Activated naive CD4-positive, alpha-beta T cell treated with anti-CD3 and anti-CD28 coated beads, Interleukin-2, amount 50 U/mL, for 72 hours (primary cell): ENCODE results near the gene CEP112. TPM values are rescaled to one million over a fixed set of nuclear protein-coding genes. Genes with fewer than 3 reads are reported as not detected.

Experiments
- ATAC-seq, 2 donors: fragments of 150-1000 bp; cut with Tn5 transposase; 2 replicates each; pipeline ENCODE4 v1.10.0; 2021; ENCODE audit warnings: mild to moderate bottlenecking in 2 of 2, moderate library complexity in 2 of 2
- DNase-seq, 2 donors: peaks; one replicate each; pipeline ENCODE4 v3.0.0; 2021 to 2022; ENCODE audit warnings: low spot score in 2 of 2
- H3K27ac Mint-ChIP-seq, 2 donors: one replicate each; pipeline ENCODE4 v1.8.0; 2022; ENCODE audit warnings: mild to moderate bottlenecking in 2 of 2, mixed read lengths in 2 of 2
- H3K36me3 Mint-ChIP-seq, 2 donors: one replicate each; pipeline ENCODE4 v1.8.0; 2022; ENCODE audit warnings: mixed read lengths in 2 of 2
- H3K9me3 Mint-ChIP-seq, 2 donors: one replicate each; pipeline ENCODE4 v1.8.0; 2022; ENCODE audit warnings: mixed read lengths in 2 of 2
- total RNA-seq, 2 donors: library from RNA; stranded (reverse); gene quantifications; one replicate each; pipeline ENCODE4 v1.2.3, GENCODE V29; 2022

CEP112 gene
- total RNA-seq, 2 donors from 2014 or later: 1.2 to 4.2 TPM

DNA sequence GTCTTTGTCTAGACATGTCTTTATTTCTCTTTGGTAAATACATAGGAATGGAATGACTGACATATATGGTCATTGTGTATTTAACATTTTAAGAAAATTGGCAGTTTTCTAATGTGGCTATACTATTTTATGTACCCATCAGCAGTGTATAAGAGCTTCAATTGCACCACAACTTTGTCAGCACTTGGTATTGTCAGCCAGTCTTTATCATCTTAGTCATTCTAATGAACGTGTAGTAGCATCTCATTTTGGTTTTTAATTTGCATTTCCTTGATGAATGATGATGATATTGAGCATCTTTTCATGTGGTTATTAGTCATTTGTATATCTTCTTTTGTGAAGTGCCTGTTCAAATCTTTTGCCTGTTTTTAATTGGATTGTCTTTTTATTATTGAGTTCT, 239.3 kb downstream of the CEP112 start:
- peaks cover 5 to 21% of the 10 kb centered on the region in 2 donors for H3K9me3 Mint-ChIP-seq
- H3K27ac Mint-ChIP-seq: no peak overlapping the region

GRCh38 chr17:65952015-65952414, 239.9 kb downstream of the CEP112 start:
- Mint-ChIP-seq H3K27ac (no peak overlapping the region), H3K9me3 (peaks cover 5 to 21% of the 10 kb centered on the region in 2 donors), H3K36me3 (no peaks in the 10 kb centered on the region)
- DNase-seq (no peak), ATAC-seq (no peak)

More for the DNA sequence above, 239.3 kb downstream of the CEP112 start:
- no peak for DNase-seq
- H3K36me3 Mint-ChIP-seq: no peaks in the 10 kb centered on the region
- ATAC-seq: no peak

DNA sequence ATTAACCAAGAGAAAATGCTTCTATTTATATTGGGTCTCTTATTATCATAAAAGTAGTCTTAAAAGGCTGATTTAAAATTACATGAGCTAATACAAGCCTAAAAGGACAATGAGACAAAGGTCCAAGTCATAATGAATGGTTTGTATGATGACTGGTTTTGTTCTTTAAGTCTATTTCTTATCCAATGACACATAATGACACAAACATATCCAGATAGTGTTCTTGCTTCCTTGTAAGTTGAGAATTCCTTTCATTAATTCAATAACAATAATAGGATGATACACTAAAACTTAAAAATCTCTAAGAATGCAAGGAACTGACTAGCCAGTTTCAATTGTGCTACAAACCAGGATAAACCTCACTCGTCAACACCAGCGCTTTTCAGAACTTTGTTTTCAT, 244.1 kb downstream of the CEP112 start:
- Mint-ChIP-seq H3K9me3 (peaks cover 1 to 6% of the 10 kb centered on the region in 2 donors), H3K27ac (no peak overlapping the region), H3K36me3 (no peaks in the 10 kb centered on the region)
- ATAC-seq: no peak
- no peak for DNase-seq

DNA sequence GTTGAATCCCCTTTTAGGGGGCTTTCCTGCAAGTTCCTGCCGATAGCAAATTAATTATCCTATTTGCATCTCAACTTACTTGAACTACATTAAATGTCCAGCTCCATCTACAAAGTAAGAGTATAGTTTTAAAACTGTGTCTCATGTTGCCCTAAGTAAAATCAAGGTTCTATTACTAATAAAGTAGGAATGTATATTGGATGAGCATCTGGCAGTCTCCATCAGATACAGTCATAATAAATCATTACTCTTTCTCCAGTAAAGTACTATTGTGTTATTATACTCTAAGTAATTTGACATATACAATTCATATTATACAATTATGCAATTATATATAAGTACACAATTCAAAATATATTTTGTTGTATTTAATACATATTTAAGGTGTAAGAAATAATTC, 249.3 kb downstream of the CEP112 start:
- H3K9me3 Mint-ChIP-seq: no peaks in the 10 kb centered on the region
- H3K27ac Mint-ChIP-seq: no peak overlapping the region
- H3K36me3 Mint-ChIP-seq: no peaks in the 10 kb centered on the region
- DNase-seq (no peak), ATAC-seq (no peak)

DNA sequence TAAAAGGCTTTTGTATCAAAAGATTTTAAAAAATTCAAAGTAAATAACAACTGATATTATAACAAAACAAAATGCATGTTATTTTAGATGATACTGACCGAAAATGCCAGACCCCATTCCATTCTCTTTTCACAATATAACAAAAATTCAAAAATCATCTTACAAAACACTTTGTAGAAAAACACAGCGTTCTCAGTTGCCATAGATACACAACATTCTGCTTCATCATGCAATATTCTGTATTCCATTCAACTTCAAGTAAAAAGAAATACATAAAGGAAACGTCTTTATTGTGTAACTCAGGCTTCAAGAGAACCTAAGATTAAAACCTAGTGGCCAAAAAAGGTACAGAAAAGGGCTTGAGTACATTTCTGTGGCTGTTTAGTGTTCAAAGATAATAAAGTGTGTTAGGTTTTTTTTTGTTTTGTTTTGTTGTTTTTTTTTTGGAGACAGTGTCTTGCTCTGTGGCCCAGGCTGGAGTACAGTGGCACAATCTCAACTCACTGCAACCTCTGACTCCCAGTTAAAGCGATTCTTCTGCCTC, 250.5 kb downstream of the CEP112 start:
- H3K9me3 Mint-ChIP-seq: no peaks in the 10 kb centered on the region
- DNase-seq (no peak), ATAC-seq (no peak)
- H3K36me3 Mint-ChIP-seq: no peaks in the 10 kb centered on the region
- no peak overlapping the region for H3K27ac Mint-ChIP-seq

GRCh38 chr17:65936013-65936412, 255.9 kb downstream of the CEP112 start:
- Mint-ChIP-seq H3K27ac (no peak overlapping the region), H3K9me3 (peaks cover 16 to 19% of the 10 kb centered on the region in 2 donors), H3K36me3 (peaks cover 7 to 16% of the 10 kb centered on the region in 2 donors)
- DNase-seq (no peak), ATAC-seq (peak; percentile 28 to 71)

GRCh38 chr17:65933290-65933689, 258.6 kb downstream of the CEP112 start:
- peaks cover 7 to 16% of the 10 kb centered on the region in 2 donors for H3K36me3 Mint-ChIP-seq
- DNase-seq: no peak
- ATAC-seq: no peak
- no peak overlapping the region for H3K27ac Mint-ChIP-seq
- peaks cover 16 to 19% of the 10 kb centered on the region in 2 donors for H3K9me3 Mint-ChIP-seq

GRCh38 chr17:65931246-65932149, 260.4 kb downstream of the CEP112 start:
- Mint-ChIP-seq H3K27ac (no peak overlapping the region), H3K36me3 (peaks cover 7 to 16% of the 10 kb centered on the region in 2 donors), H3K9me3 (peaks cover 16 to 26% of the 10 kb centered on the region in 2 donors)
- no peak for DNase-seq
- no peak for ATAC-seq

- Mint-ChIP-seq H3K9me3 (peaks cover 16 to 26% of the 10 kb centered on the region in 2 donors), H3K36me3 (peaks cover 7 to 16% of the 10 kb centered on the region in 2 donors), H3K27ac (no peak overlapping the region)
- DNase-seq (no peak), ATAC-seq (no peak)
Measured at GRCh38 chr17:65930140-65930730, 261.7 kb downstream of the CEP112 start.

- H3K9me3 Mint-ChIP-seq: peaks cover 3 to 7% of the 10 kb centered on the region in 2 donors
- H3K36me3 Mint-ChIP-seq: peaks cover 0 to 4% of the 10 kb centered on the region in 2 donors
Measured at GRCh38 chr17:65926599-65926998, 265.3 kb downstream of the CEP112 start.

DNA sequence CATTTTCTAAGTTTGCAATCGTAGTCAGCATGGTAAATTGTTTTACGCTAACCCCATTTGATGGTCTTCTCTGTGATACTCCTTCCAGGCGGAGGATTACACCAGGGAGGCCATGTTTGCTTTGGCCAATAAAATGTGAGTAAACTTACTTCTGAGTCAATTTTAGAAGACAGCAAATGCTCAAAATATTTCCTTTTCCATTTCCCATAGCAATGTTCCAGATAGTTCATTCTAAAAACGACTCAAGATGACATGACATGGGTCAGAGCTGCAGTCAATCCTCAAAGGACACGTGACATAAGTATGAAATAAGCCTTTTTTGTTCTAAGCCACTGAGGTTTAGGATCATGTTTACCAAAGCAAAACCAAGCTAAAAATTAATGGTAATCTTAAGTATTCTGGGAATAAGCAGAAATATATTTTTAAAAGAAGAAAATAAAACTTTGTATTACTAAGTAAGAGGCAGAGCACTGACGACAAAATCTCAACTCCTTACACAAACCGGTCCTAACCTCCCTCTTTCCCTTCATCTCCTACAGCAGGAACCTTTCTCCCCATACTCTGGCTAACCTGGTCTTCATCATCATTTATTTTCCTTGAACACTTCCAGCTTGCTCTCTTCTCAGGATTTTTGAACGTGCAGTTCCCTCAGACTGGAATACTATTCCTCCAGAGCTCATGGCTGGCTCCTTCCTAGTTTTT, 266.2 kb downstream of the CEP112 start:
- no peaks in the 10 kb centered on the region for H3K36me3 Mint-ChIP-seq
- DNase-seq: no peak
- H3K27ac Mint-ChIP-seq: no peak overlapping the region
- H3K9me3 Mint-ChIP-seq: peaks cover 0 to 7% of the 10 kb centered on the region in 2 donors
- no peak for ATAC-seq

More at GRCh38 chr17:65926599-65926998, 265.3 kb downstream of the CEP112 start:
- H3K27ac Mint-ChIP-seq: no peak overlapping the region
- ATAC-seq: no peak
- no peak for DNase-seq

- peaks cover 0 to 1% of the 10 kb centered on the region in 2 donors for H3K9me3 Mint-ChIP-seq
- ATAC-seq: peak; percentile 43 to 74
- peaks cover 0 to 2% of the 10 kb centered on the region in 2 donors for H3K36me3 Mint-ChIP-seq
- no peak for DNase-seq
- H3K27ac Mint-ChIP-seq: no peak overlapping the region
Measured at GRCh38 chr17:65920996-65921395, 270.9 kb downstream of the CEP112 start.

DNA sequence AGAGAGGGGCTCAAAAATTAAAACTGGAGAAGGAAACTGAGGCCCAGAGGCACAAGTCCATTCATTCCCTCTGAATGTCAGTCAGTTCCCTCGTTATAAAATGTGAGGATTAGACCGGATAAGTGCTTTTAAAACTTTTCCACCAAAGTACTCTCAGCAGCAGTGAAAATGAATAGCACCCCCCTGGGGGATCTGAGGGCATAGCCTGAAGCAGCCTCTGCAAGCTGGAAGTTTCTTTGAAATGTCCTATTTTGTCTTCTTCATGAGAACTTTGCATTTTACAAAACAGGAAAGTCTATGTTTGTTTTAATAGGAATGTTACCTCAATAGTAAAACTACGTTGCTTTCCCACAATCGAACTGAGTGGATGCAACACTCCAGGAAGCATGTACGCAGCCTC, 273.0 kb downstream of the CEP112 start:
- ATAC-seq: no peak
- Mint-ChIP-seq H3K36me3 (peaks cover 0 to 19% of the 10 kb centered on the region in 2 donors), H3K9me3 (peaks cover 10 to 14% of the 10 kb centered on the region in 2 donors)

GRCh38 chr17:65918500-65918899, 273.4 kb downstream of the CEP112 start:
- ATAC-seq: no peak
- H3K9me3 Mint-ChIP-seq: peaks cover 10 to 14% of the 10 kb centered on the region in 2 donors
- DNase-seq: no peak
- H3K27ac Mint-ChIP-seq: no peak overlapping the region
- peaks cover 0 to 19% of the 10 kb centered on the region in 2 donors for H3K36me3 Mint-ChIP-seq

More for the DNA sequence above, 273.0 kb downstream of the CEP112 start:
- no peak overlapping the region for H3K27ac Mint-ChIP-seq
- DNase-seq: no peak

- Mint-ChIP-seq H3K27ac (no peak overlapping the region), H3K36me3 (peaks cover 0 to 19% of the 10 kb centered on the region in 2 donors), H3K9me3 (peaks cover 10 to 14% of the 10 kb centered on the region in 2 donors)
- ATAC-seq: no peak
- DNase-seq: no peak
Measured at GRCh38 chr17:65917560-65917959, 274.4 kb downstream of the CEP112 start.

DNA sequence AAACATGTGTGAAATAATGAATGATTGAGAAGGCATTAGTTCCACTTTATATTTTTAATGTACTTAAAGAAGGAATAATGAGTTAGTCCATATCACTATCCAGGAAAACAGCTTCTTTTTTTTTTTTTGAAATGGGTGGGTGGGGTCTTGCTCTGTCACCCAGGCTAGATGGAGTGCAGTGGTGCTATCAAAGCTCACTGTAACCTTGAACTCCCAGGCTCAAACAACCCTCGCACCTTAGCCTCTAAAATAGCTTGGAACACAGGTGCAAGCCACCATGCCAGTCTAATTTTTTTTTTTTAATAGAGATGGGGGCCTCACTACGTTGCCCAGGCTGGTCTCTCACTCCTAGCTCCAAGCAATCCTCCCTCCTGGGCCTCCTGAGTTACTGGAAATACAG, 275.5 kb downstream of the CEP112 start:
- Mint-ChIP-seq H3K27ac (peak overlapping the region in 1 of 2 donors; percentile 78), H3K36me3 (peaks cover 7 to 27% of the 10 kb centered on the region in 2 donors), H3K9me3 (peaks cover 15 to 20% of the 10 kb centered on the region in 2 donors)
- DNase-seq (no peak), ATAC-seq (no peak)
